HepG2 (cell line): ENCODE data around the gene KCNAB3. TPM values are rescaled to one million over a fixed set of nuclear protein-coding genes. Genes with fewer than 3 reads are reported as not detected.

Experiments used
- ATAC-seq: fragments of 200-7000 bp; cut with Tn5 transposase; 3 replicates; pipeline ENCODE4 v1.9.1; 2020; ENCODE audit warnings: mild to moderate bottlenecking, moderate library complexity
- BruUV-seq: library from RNA; stranded (reverse); fragments of 400-500 nt; replicated peaks from 2 replicates; lab custom pipeline; 2021; lab: Mats Ljungman, UMichigan
- CTCF ChIA-PET: fragments of 300-600 bp; formaldehyde crosslinking; extraction: SDS; loops from one replicate; lab custom pipeline; 2021; ENCODE audit warnings: low total read pairs, inconsistent platforms, low intra/inter-chr PET ratio; lab: Yijun Ruan, JAX
- POLR2A ChIA-PET: fragments of 350-600 bp; sonication (Branson Sonifier 250); formaldehyde crosslinking; loops from one replicate; lab custom pipeline; 2020; ENCODE audit warnings: antibody characterized with exemption, inconsistent platforms; lab: Yijun Ruan, JAX
- DNase-seq: peaks from one replicate; pipeline ENCODE4 v3.0.0-alpha.2; 2015; ENCODE audit warnings: low spot score
- FAIRE-seq: peaks from 3 replicates; lab custom pipeline; 2011; peaks lifted over from hg19 to GRCh38; lab: Jason Lieb, UNC
- H2AFZ ChIP-seq: one replicate; pipeline ENCODE4 v1.6.1; 2011; ENCODE audit warnings: low read length, inconsistent platforms
- H3K27ac ChIP-seq: fragments of 300-600 bp; 3 replicates; pipeline ENCODE4 v1.8.0; 2011; ENCODE audit warnings: mixed run types, mild to moderate bottlenecking, mixed read lengths, low read length, inconsistent platforms; ENCODE audit not compliant: insufficient read depth; ENCODE audit errors: extremely low read length
- H3K27me3 ChIP-seq, 2 experiments: fragments of 200-600 bp in 1 of 2; 2 replicates in 1 of 2; 3 replicates in 1 of 2; pipeline versions ENCODE4 v1.6.0 to v1.8.0; 2011; ENCODE audit warnings: low read length in 2 of 2, mild to moderate bottlenecking in 2 of 2, moderate library complexity in 2 of 2, inconsistent platforms in 1 of 2; ENCODE audit not compliant: insufficient read depth in 2 of 2, control insufficient read depth in 1 of 2
- H3K36me3 ChIP-seq, 2 experiments: fragments of 200-600 bp in 1 of 2; replicated peaks in 1 of 2; 2 replicates in 1 of 2; 3 replicates in 1 of 2; pipeline versions ENCODE4 v1.5.1 to v1.8.0; 2011; ENCODE audit warnings: low read length in 2 of 2, inconsistent platforms in 1 of 2; ENCODE audit not compliant: insufficient read depth in 2 of 2, control insufficient read depth in 1 of 2
- H3K4me1 ChIP-seq: 2 replicates; pipeline ENCODE4 v1.5.1; 2012; ENCODE audit warnings: low read length, inconsistent platforms; ENCODE audit not compliant: insufficient read depth
- H3K4me2 ChIP-seq: 2 replicates; pipeline ENCODE4 v1.6.0; 2011; ENCODE audit warnings: low read depth, low read length, inconsistent platforms
- H3K4me3 ChIP-seq, 3 experiments: fragments of 200-600 bp in 1 of 3; sonication (generic), shearing (Covaris generic) in 1 of 3; replicated peaks in 1 of 3; 2 replicates each; pipeline ENCODE4 v1.5.1; 2011 to 2016; ENCODE audit warnings: low read length in 3 of 3, inconsistent platforms in 2 of 3, low read depth in 2 of 3, mild to moderate bottlenecking in 2 of 3, control low read depth in 1 of 3, mixed read lengths in 1 of 3; ENCODE audit not compliant: insufficient read depth in 1 of 3
- H3K79me2 ChIP-seq: one replicate; pipeline ENCODE4 v1.6.1; 2011; ENCODE audit warnings: low read length, inconsistent platforms; ENCODE audit not compliant: insufficient read depth
- H3K9ac ChIP-seq: 2 replicates; pipeline ENCODE4 v1.6.0; 2011; ENCODE audit warnings: mild to moderate bottlenecking, low read depth, low read length, inconsistent platforms; ENCODE audit not compliant: insufficient read depth
- H3K9me3 ChIP-seq: 2 replicates; pipeline ENCODE4 v1.5.1; 2012; ENCODE audit warnings: mild to moderate bottlenecking, low read length
- H4K20me1 ChIP-seq: 2 replicates; pipeline ENCODE4 v1.6.0; 2011; ENCODE audit warnings: inconsistent platforms, mild to moderate bottlenecking, low read length, moderate library complexity; ENCODE audit not compliant: insufficient read depth
- ASH2L ChIP-seq: fragments of 300-600, 200-600 bp; sonication (generic); IDR thresholded peaks from 2 replicates; pipeline ENCODE4 v1.7.0; 2017; ENCODE audit warnings: low read depth, mild to moderate bottlenecking, moderate library complexity, mixed read lengths, low read length; ENCODE audit not compliant: insufficient read length
- HNRNPH1 ChIP-seq: fragments of 200-400 bp; formaldehyde crosslinking; optimal IDR thresholded peaks from 2 replicates; pipeline ENCODE3; 2017; ENCODE audit warnings: mild to moderate bottlenecking, low read depth, low read length
- MXD4 ChIP-seq: IDR thresholded peaks from 2 replicates; pipeline ENCODE4 v1.6.1; 2016; ENCODE audit warnings: mild to moderate bottlenecking, missing biosample characterization, missing genetic modification reagents
- REL ChIP-seq: sonication (generic); formaldehyde crosslinking; conservative IDR thresholded peaks from 2 replicates; pipeline ENCODE4 v1.8.0; 2022; ENCODE audit warnings: mild to moderate bottlenecking, missing genetic modification reagents, moderate library complexity
- TP53 ChIP-seq: sonication (generic); formaldehyde crosslinking; conservative IDR thresholded peaks from 2 replicates; pipeline ENCODE4 v1.4.0; 2020; ENCODE audit warnings: missing genetic modification reagents
- ZBTB3 ChIP-seq: sonication (generic); formaldehyde crosslinking; IDR thresholded peaks from 2 replicates; pipeline ENCODE4 v1.4.0; 2020; ENCODE audit warnings: low read depth, mild to moderate bottlenecking, moderate library complexity, missing genetic modification reagents, borderline replicate concordance
- ZNF20 ChIP-seq: sonication (generic); formaldehyde crosslinking; IDR thresholded peaks from 2 replicates; pipeline ENCODE4 v1.4.0; 2020; ENCODE audit warnings: mild to moderate bottlenecking, moderate library complexity, missing genetic modification reagents
- ZNF230 ChIP-seq: sonication (generic); formaldehyde crosslinking; IDR thresholded peaks from 2 replicates; pipeline ENCODE4 v1.4.0; 2020; ENCODE audit warnings: mild to moderate bottlenecking, missing genetic modification reagents
- ZNF432 ChIP-seq: sonication (generic); formaldehyde crosslinking; IDR thresholded peaks from 2 replicates; pipeline ENCODE4 v1.5.0; 2020; ENCODE audit warnings: missing genetic modification reagents, mild to moderate bottlenecking, borderline replicate concordance
- ZNF75D ChIP-seq: sonication (generic); formaldehyde crosslinking; IDR thresholded peaks from 2 replicates; pipeline ENCODE4 v1.8.1; 2023; ENCODE audit warnings: missing genetic modification reagents, mild to moderate bottlenecking, borderline replicate concordance
- ZNF777 ChIP-seq: sonication (generic); formaldehyde crosslinking; IDR thresholded peaks from 2 replicates; pipeline ENCODE4 v1.4.0; 2020; ENCODE audit warnings: missing genetic modification reagents
- WGBS: methylation state at CpG from one replicate; pipeline ENCODE4 v1.1.6; 2017; ENCODE audit warnings: low lambda C conversion rate; 5-methylcytosine and 5-hydroxymethylcytosine counted together
- in situ Hi-C: cut with HindIII; loops from 2 replicates; pipeline ENCODE4 v1.10.0; 2017; ENCODE audit warnings: low pct_unique_long_range_greater_than_20kb; ENCODE audit not compliant: extremely low pct_ligation_motif_present
- intact Hi-C: fragments of 100-400 bp; cut with micrococcal nuclease; formaldehyde crosslinking; loops from one replicate; pipeline ENCODE4 v1.10.0; 2022; ENCODE audit not compliant: unreplicated experiment
- polyA plus RNA-seq, 8 experiments: library from polyadenylated mRNA; depleted of rRNA in 3 of 8; stranded (reverse) in 7 of 8; unstranded in 1 of 8; fragments of >200 nt; fragmentation: Illumina TruSeq in 4 of 8; extraction: Trizol in 4 of 8; gene quantifications; 2 replicates each; pipeline versions ENCODE4 v1.2.1 to v1.2.3, GENCODE V29; 2011 to 2016; ENCODE audit warnings: low read depth in 4 of 8, missing spikeins in 1 of 8, mixed read lengths in 1 of 8; ENCODE audit not compliant: insufficient read depth in 1 of 8
- total RNA-seq, 5 experiments: library from RNA; depleted of rRNA; stranded (reverse); fragments of >200 nt; fragmentation: Illumina TruSeq; extraction: Trizol; gene quantifications; 2 replicates each; pipeline ENCODE4 v1.2.3, GENCODE V29; 2016; ENCODE audit warnings: low read depth in 1 of 5
- TF ChIP-seq, protein P1 (sequence below): sonication (generic); formaldehyde crosslinking; IDR thresholded peaks from 2 replicates; pipeline ENCODE4 v1.5.1; 2020; ENCODE audit warnings: mild to moderate bottlenecking, missing genetic modification reagents, borderline replicate concordance
- TF ChIP-seq, protein P2 (sequence below): sonication (generic); formaldehyde crosslinking; IDR thresholded peaks from 2 replicates; pipeline ENCODE4; 2020; ENCODE audit warnings: missing genetic modification reagents, mild to moderate bottlenecking, borderline replicate concordance
- TF ChIP-seq, protein P3 (sequence below): sonication (generic); formaldehyde crosslinking; IDR thresholded peaks from 2 replicates; pipeline ENCODE4 v1.5.0; 2020; ENCODE audit warnings: mild to moderate bottlenecking, missing genetic modification reagents

The KCNAB3 gene
- total and polyA plus RNA-seq, 2 of the 13 experiments (the other 11 are each of a cell fraction or from before 2014, with no cell fraction given) = 0.29 to 0.88 TPM

DNA sequence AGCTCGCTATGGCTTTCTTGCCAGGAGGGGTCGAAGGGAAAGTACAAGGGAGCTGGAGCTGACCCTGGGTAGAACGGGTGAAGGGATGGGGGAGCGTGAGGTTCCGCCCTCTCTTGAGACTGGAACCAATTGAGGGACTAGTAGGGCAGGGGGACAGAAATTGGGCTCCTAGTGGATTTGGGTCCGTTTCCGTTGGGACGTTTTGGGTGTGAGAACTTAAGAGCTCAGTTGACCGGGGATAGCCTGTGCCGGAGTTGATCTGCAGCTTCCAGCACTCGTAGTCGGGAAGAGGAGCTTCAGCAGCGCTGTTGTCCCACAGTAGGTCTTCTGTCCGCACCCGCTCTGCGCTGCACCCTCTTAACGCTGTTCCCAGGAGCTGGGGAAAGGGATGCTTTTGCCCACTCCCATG, 2.8 kb upstream of the KCNAB3 start:
- Histone ChIP-seq H3K4me3 (peak overlapping the region; percentile 74 to 93 (median 80)), H3K27me3 (no peaks in the 10 kb centered on the region; a peak in 1 of 5 replicates), H3K9me3 (no peaks in the 10 kb centered on the region), H4K20me1 (no peaks in the 10 kb centered on the region), H3K4me1 (peaks cover 26% of the 10 kb centered on the region), H3K9ac (peak overlapping the region; percentile 93), H3K27ac (peak overlapping the region; percentile 67), H2AFZ (peak overlapping the region; percentile 45), H3K36me3 (peaks cover 4 to 18% of the 10 kb centered on the region in 2 experiments; a peak in 4 of 5 replicates), H3K4me2 (peak overlapping the region; percentile 97), H3K79me2 (peaks cover 14% of the 10 kb centered on the region)
- DNase-seq (peak; percentile 12), FAIRE-seq (no peak), ATAC-seq (peak; percentile 42)
- in situ Hi-C loops = no loop called here
- no TSS peak for BruUV-seq
- 0% methylated on average over 9 of the region's 17 CpGs for WGBS
- intact Hi-C loops = loop anchor here (5.0 kb wide), 1 partner anchor 55 kb away; no protein-coding TSS in a partner anchor
- ChIA-PET CTCF (interaction anchor here (0.8 to 1.2 kb wide), 2 partner anchors 56 to 109 kb away, joined by 3 read pairs; no protein-coding TSS in a partner anchor), POLR2A (interaction anchor here (0.8 to 3.6 kb wide), 14 partner anchors 8 to 450 kb away, joined by 3 to 27 read pairs (median 4); partner anchors contain the start of genes CYB5D1, KDM6B, NAA38 and RNF227)
- TF ChIP-seq TP53 (CRISPR knock-in tag) (no peak), ZBTB3 (CRISPR knock-in tag) (no peak), HNRNPH1 (no peak), ZNF20 (CRISPR knock-in tag) (no peak), REL (CRISPR knock-in tag) (no peak), ZNF432 (CRISPR knock-in tag) (no peak), ZNF75D (CRISPR knock-in tag) (no peak), ZNF230 (CRISPR knock-in tag) (0 out of 2 replicates have a peak, but pooled peaks have one; percentile 9), ZNF777 (CRISPR knock-in tag) (peak; percentile 53; the same call in 1 of the 2 replicates), MXD4 (CRISPR knock-in tag) (no peak), ASH2L (peak; percentile 14)
- TF ChIP-seq, protein P1, sequence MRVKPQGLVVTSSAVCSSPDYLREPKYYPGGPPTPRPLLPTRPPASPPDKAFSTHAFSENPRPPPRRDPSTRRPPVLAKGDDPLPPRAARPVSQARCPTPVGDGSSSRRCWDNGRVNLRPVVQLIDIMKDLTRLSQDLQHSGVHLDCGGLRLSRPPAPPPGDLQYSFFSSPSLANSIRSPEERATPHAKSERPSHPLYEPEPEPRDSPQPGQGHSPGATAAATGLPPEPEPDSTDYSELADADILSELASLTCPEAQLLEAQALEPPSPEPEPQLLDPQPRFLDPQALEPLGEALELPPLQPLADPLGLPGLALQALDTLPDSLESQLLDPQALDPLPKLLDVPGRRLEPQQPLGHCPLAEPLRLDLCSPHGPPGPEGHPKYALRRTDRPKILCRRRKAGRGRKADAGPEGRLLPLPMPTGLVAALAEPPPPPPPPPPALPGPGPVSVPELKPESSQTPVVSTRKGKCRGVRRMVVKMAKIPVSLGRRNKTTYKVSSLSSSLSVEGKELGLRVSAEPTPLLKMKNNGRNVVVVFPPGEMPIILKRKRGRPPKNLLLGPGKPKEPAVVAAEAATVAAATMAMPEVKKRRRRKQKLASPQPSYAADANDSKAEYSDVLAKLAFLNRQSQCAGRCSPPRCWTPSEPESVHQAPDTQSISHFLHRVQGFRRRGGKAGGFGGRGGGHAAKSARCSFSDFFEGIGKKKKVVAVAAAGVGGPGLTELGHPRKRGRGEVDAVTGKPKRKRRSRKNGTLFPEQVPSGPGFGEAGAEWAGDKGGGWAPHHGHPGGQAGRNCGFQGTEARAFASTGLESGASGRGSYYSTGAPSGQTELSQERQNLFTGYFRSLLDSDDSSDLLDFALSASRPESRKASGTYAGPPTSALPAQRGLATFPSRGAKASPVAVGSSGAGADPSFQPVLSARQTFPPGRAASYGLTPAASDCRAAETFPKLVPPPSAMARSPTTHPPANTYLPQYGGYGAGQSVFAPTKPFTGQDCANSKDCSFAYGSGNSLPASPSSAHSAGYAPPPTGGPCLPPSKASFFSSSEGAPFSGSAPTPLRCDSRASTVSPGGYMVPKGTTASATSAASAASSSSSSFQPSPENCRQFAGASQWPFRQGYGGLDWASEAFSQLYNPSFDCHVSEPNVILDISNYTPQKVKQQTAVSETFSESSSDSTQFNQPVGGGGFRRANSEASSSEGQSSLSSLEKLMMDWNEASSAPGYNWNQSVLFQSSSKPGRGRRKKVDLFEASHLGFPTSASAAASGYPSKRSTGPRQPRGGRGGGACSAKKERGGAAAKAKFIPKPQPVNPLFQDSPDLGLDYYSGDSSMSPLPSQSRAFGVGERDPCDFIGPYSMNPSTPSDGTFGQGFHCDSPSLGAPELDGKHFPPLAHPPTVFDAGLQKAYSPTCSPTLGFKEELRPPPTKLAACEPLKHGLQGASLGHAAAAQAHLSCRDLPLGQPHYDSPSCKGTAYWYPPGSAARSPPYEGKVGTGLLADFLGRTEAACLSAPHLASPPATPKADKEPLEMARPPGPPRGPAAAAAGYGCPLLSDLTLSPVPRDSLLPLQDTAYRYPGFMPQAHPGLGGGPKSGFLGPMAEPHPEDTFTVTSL (CRISPR knock-in tag) = 0 out of 2 replicates have a peak, but pooled peaks have one; percentile 7
- TF ChIP-seq, protein P2, sequence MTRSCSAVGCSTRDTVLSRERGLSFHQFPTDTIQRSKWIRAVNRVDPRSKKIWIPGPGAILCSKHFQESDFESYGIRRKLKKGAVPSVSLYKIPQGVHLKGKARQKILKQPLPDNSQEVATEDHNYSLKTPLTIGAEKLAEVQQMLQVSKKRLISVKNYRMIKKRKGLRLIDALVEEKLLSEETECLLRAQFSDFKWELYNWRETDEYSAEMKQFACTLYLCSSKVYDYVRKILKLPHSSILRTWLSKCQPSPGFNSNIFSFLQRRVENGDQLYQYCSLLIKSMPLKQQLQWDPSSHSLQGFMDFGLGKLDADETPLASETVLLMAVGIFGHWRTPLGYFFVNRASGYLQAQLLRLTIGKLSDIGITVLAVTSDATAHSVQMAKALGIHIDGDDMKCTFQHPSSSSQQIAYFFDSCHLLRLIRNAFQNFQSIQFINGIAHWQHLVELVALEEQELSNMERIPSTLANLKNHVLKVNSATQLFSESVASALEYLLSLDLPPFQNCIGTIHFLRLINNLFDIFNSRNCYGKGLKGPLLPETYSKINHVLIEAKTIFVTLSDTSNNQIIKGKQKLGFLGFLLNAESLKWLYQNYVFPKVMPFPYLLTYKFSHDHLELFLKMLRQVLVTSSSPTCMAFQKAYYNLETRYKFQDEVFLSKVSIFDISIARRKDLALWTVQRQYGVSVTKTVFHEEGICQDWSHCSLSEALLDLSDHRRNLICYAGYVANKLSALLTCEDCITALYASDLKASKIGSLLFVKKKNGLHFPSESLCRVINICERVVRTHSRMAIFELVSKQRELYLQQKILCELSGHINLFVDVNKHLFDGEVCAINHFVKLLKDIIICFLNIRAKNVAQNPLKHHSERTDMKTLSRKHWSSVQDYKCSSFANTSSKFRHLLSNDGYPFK = peak; percentile 6; the same call in 1 of the 2 replicates
- TF ChIP-seq, protein P3, sequence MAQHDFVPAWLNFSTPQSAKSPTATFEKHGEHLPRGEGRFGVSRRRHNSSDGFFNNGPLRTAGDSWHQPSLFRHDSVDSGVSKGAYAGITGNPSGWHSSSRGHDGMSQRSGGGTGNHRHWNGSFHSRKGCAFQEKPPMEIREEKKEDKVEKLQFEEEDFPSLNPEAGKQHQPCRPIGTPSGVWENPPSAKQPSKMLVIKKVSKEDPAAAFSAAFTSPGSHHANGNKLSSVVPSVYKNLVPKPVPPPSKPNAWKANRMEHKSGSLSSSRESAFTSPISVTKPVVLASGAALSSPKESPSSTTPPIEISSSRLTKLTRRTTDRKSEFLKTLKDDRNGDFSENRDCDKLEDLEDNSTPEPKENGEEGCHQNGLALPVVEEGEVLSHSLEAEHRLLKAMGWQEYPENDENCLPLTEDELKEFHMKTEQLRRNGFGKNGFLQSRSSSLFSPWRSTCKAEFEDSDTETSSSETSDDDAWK (CRISPR knock-in tag) = no peak
